H9 (cell line): ENCODE results near the gene MIEF2. TPM values are rescaled to one million over a fixed set of nuclear protein-coding genes. Genes with fewer than 3 reads are reported as not detected.

Experiments used
- DNase-seq: peaks from one replicate; pipeline ENCODE4 v3.0.0-alpha.2; 2017
- H2AFZ ChIP-seq: one replicate; pipeline ENCODE4 v1.6.1; 2013; ENCODE audit warnings: mild to moderate bottlenecking, low read length, control low read depth, moderate library complexity
- H2AK5ac ChIP-seq: 2 replicates; pipeline ENCODE4 v1.6.1; 2013; ENCODE audit warnings: low read length, control low read depth, mixed read lengths; ENCODE audit not compliant: insufficient read length
- H2BK120ac ChIP-seq: one replicate; pipeline ENCODE4 v1.6.1; 2013; ENCODE audit warnings: low read depth, mild to moderate bottlenecking, low read length, control low read depth, inconsistent platforms; ENCODE audit not compliant: poor library complexity, severe bottlenecking
- H2BK12ac ChIP-seq: 2 replicates; pipeline ENCODE4 v1.6.1; 2013; ENCODE audit warnings: low read length, control low read depth, mixed read lengths, low read depth; ENCODE audit not compliant: insufficient read length
- H2BK15ac ChIP-seq: 2 replicates; pipeline ENCODE4 v1.6.1; 2013; ENCODE audit warnings: low read depth, low read length, control low read depth
- H2BK20ac ChIP-seq: one replicate; pipeline ENCODE4 v1.6.1; 2013; ENCODE audit warnings: low read depth, mild to moderate bottlenecking, low read length, control low read depth, inconsistent platforms; ENCODE audit not compliant: poor library complexity, severe bottlenecking
- H2BK5ac ChIP-seq: 2 replicates; pipeline ENCODE4 v1.6.1; 2013; ENCODE audit warnings: low read length, control low read depth, mixed read lengths; ENCODE audit not compliant: insufficient read length
- H3K14ac ChIP-seq: 2 replicates; pipeline ENCODE4 v1.6.1; 2013; ENCODE audit warnings: low read length, control low read depth; ENCODE audit not compliant: insufficient read depth
- H3K18ac ChIP-seq: 2 replicates; pipeline ENCODE4 v1.6.1; 2013; ENCODE audit warnings: low read depth, mild to moderate bottlenecking, mixed read lengths, low read length, control low read depth; ENCODE audit not compliant: insufficient read length
- H3K23ac ChIP-seq: 2 replicates; pipeline ENCODE4 v1.6.1; 2013; ENCODE audit warnings: low read length, control low read depth, mixed read lengths, low read depth; ENCODE audit not compliant: insufficient read length
- H3K23me2 ChIP-seq: 2 replicates; pipeline ENCODE4 v1.6.1; 2013; ENCODE audit warnings: low read depth, mild to moderate bottlenecking, mixed read lengths, low read length, control low read depth; ENCODE audit not compliant: insufficient read length, poor library complexity, severe bottlenecking
- H3K27ac ChIP-seq: 2 replicates; pipeline ENCODE4 v1.5.1; 2013; ENCODE audit warnings: low read length, control low read depth, mixed read lengths, low read depth; ENCODE audit not compliant: insufficient read length
- H3K27me3 ChIP-seq: 2 replicates; pipeline ENCODE4 v1.6.1; 2013; ENCODE audit warnings: low read length, control low read depth, inconsistent platforms; ENCODE audit not compliant: insufficient read depth
- H3K4ac ChIP-seq: 2 replicates; pipeline ENCODE4 v1.6.1; 2013; ENCODE audit warnings: low read depth, mild to moderate bottlenecking, control low read depth, inconsistent platforms, low read length, moderate library complexity
- H3K4me1 ChIP-seq: 2 replicates; pipeline ENCODE4 v1.6.1; 2013; ENCODE audit warnings: low read length, control low read depth, inconsistent platforms; ENCODE audit not compliant: insufficient read depth
- H3K4me2 ChIP-seq: 2 replicates; pipeline ENCODE4 v1.6.1; 2013; ENCODE audit warnings: low read length, control low read depth, mixed read lengths; ENCODE audit not compliant: insufficient read length, insufficient read depth
- H3K56ac ChIP-seq: 2 replicates; pipeline ENCODE4 v1.6.1; 2013; ENCODE audit warnings: low read depth, mild to moderate bottlenecking, mixed read lengths, low read length, control low read depth; ENCODE audit not compliant: insufficient read length
- H3K79me1 ChIP-seq: 2 replicates; pipeline ENCODE4 v1.6.1; 2013; ENCODE audit warnings: low read depth, mild to moderate bottlenecking, moderate library complexity, low read length, control low read depth, inconsistent platforms; ENCODE audit not compliant: insufficient read depth, poor library complexity, severe bottlenecking
- H3K79me2 ChIP-seq: 2 replicates; pipeline ENCODE4 v1.6.1; 2013; ENCODE audit warnings: low read length, control low read depth, inconsistent platforms; ENCODE audit not compliant: insufficient read depth
- H3K9ac ChIP-seq: 2 replicates; pipeline ENCODE4 v1.6.1; 2013; ENCODE audit warnings: low read length, control low read depth, mixed read lengths; ENCODE audit not compliant: insufficient read length; ENCODE audit errors: extremely low read depth
- H3K9me3 ChIP-seq: one replicate; pipeline ENCODE4 v1.6.1; 2013; ENCODE audit warnings: low read depth, low read length, inconsistent platforms; ENCODE audit not compliant: control insufficient read depth
- H3T11ph ChIP-seq: one replicate; pipeline ENCODE4 v1.6.1; 2013; ENCODE audit warnings: mild to moderate bottlenecking, low read length, control low read depth, inconsistent platforms
- H4K20me1 ChIP-seq: one replicate; pipeline ENCODE4 v1.6.1; 2013; ENCODE audit not compliant: control insufficient read depth, insufficient read length, insufficient read depth
- H4K5ac ChIP-seq: 2 replicates; pipeline ENCODE4 v1.6.1; 2013; ENCODE audit warnings: low read depth, mild to moderate bottlenecking, mixed read lengths, low read length, control low read depth; ENCODE audit not compliant: insufficient read length
- H4K8ac ChIP-seq: replicated peaks from 2 replicates; pipeline ENCODE4 v1.6.1; 2013; ENCODE audit warnings: low read length, control low read depth, mixed read lengths, low read depth; ENCODE audit not compliant: insufficient read length
- H4K91ac ChIP-seq: 2 replicates; pipeline ENCODE4 v1.6.1; 2013; ENCODE audit warnings: low read depth, mild to moderate bottlenecking, moderate library complexity, mixed read lengths, low read length, control low read depth; ENCODE audit not compliant: insufficient read length
- H3K27ac Mint-ChIP-seq, 3 experiments: 2 replicates in 2 of 3; 3 replicates in 1 of 3; pipeline ENCODE4 v1.8.0; 2020 to 2021; ENCODE audit warnings: mixed read lengths in 3 of 3, mild to moderate bottlenecking in 1 of 3, moderate library complexity in 1 of 3
- H3K27me3 Mint-ChIP-seq: 2 replicates; pipeline ENCODE4 v1.8.0; 2021; ENCODE audit warnings: low read depth, mild to moderate bottlenecking, moderate library complexity, mixed read lengths
- H3K36me3 Mint-ChIP-seq, 3 experiments: 2 replicates in 2 of 3; 3 replicates in 1 of 3; pipeline ENCODE4 v1.8.0; 2020 to 2021; ENCODE audit warnings: low read depth in 3 of 3, mixed read lengths in 3 of 3; ENCODE audit not compliant: insufficient read depth in 1 of 3
- H3K4me1 Mint-ChIP-seq, 2 experiments: 2 replicates each; pipeline ENCODE4 v1.8.0; 2020; ENCODE audit warnings: mixed read lengths in 2 of 2
- H3K4me3 Mint-ChIP-seq, 2 experiments: 2 replicates in 1 of 2; 3 replicates in 1 of 2; pipeline ENCODE4 v1.8.0; 2020 to 2021; ENCODE audit warnings: mild to moderate bottlenecking in 2 of 2, mixed read lengths in 2 of 2, moderate library complexity in 1 of 2
- H3K9me3 Mint-ChIP-seq, 2 experiments: 2 replicates in 1 of 2; 3 replicates in 1 of 2; pipeline ENCODE4 v1.8.0; 2020; ENCODE audit warnings: mild to moderate bottlenecking in 2 of 2, mixed read lengths in 2 of 2, moderate library complexity in 1 of 2
- WGBS: extraction: QIAGEN DNeasy Blood & Tissue Kit; methylation state at CpG from one replicate; pipeline ENCODE4 v1.1.7; 2013; ENCODE audit warnings: missing lambda C conversion rate, low lambda C conversion rate, mixed read lengths; ENCODE audit not compliant: insufficient read length; ENCODE audit errors: extremely low coverage; 5-methylcytosine and 5-hydroxymethylcytosine counted together
- total RNA-seq: library from RNA; stranded (reverse); gene quantifications from 2 replicates; pipeline ENCODE4 v1.2.1, GENCODE V29; 2021
- TF ChIP-seq, protein P1 (sequence below): fragments of 200-600 bp; sonication (generic); conservative IDR thresholded peaks from 3 replicates; pipeline ENCODE4 v1.8.0; 2021; ENCODE audit warnings: antibody characterized with exemption, mild to moderate bottlenecking

The MIEF2 gene
- total RNA-seq, 1 experiment from 2014 or later: 10.3 TPM

DNA sequence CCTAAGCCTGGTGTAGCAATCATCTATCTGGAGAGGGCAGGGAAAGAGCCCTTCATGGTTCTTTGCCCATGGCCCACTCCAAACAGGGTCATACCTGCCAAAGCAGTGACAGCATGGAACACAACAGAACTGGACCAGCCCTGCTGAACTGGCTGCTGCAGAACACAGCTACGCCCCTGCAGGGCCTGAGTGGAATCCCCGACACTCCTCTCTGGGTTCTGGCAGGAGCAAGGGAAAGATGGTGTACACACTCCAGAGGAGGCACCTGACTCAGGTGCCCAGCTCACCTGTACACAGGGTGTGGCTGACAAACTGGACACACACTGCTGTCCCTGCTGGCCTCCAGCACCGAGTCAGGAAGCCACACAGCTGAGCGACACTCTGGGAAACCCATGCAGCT lies 19.8 kb downstream of the MIEF2 start:
- Histone ChIP-seq H3K9me3 (no peaks in the 10 kb centered on the region), H3K79me2 (no peaks in the 10 kb centered on the region), H3K4me1 (no peaks in the 10 kb centered on the region), H3K27ac (no peak overlapping the region), H4K5ac (no peak overlapping the region), H3K27me3 (no peaks in the 10 kb centered on the region), H4K20me1 (no peaks in the 10 kb centered on the region), H2BK20ac (no peak overlapping the region), H2BK15ac (no peak overlapping the region), H3K9ac (no peak overlapping the region), H2BK120ac (no peak overlapping the region), H2BK12ac (no peak overlapping the region), H4K8ac (no peak overlapping the region), H3T11ph (no peak overlapping the region), H2AFZ (no peak overlapping the region), H3K56ac (no peak overlapping the region), H2BK5ac (no peak overlapping the region), H4K91ac (no peak overlapping the region), H2AK5ac (no peak overlapping the region), H3K23me2 (no peaks in the 10 kb centered on the region), H3K79me1 (no peaks in the 10 kb centered on the region), H3K4me2 (no peak overlapping the region), H3K23ac (no peak overlapping the region), H3K18ac (no peak overlapping the region), H3K4ac (no peak overlapping the region), H3K14ac (no peak overlapping the region)
- Mint-ChIP-seq H3K36me3 (peaks cover 45 to 87% (median 82%) of the 10 kb centered on the region in 3 experiments; a peak in 6 of 7 replicates), H3K27ac (no peak overlapping the region; a peak in 1 of 7 replicates), H3K27me3 (no peaks in the 10 kb centered on the region), H3K4me3 (no peak overlapping the region), H3K9me3 (no peaks in the 10 kb centered on the region), H3K4me1 (no peaks in the 10 kb centered on the region)
- TF ChIP-seq, protein P1, sequence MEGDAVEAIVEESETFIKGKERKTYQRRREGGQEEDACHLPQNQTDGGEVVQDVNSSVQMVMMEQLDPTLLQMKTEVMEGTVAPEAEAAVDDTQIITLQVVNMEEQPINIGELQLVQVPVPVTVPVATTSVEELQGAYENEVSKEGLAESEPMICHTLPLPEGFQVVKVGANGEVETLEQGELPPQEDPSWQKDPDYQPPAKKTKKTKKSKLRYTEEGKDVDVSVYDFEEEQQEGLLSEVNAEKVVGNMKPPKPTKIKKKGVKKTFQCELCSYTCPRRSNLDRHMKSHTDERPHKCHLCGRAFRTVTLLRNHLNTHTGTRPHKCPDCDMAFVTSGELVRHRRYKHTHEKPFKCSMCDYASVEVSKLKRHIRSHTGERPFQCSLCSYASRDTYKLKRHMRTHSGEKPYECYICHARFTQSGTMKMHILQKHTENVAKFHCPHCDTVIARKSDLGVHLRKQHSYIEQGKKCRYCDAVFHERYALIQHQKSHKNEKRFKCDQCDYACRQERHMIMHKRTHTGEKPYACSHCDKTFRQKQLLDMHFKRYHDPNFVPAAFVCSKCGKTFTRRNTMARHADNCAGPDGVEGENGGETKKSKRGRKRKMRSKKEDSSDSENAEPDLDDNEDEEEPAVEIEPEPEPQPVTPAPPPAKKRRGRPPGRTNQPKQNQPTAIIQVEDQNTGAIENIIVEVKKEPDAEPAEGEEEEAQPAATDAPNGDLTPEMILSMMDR: no peak
- WGBS: no CpG with 5 or more reads among the region's 4 CpGs
- no peak for DNase-seq
